Endothelial cell of umbilical vein (primary cell): ENCODE measurements around the gene DISP2. TPM values are rescaled to one million over a fixed set of nuclear protein-coding genes. Genes with fewer than 3 reads are reported as not detected.

Experiments used
- BruUV-seq: library from RNA; stranded (reverse); fragments of 400-500 nt; replicated peaks from 2 replicates; lab custom pipeline; 2021; lab: Mats Ljungman, UMichigan
- CTCF ChIA-PET: fragments of 300-600, 350-600 bp; sonication (Branson Sonifier 250); formaldehyde crosslinking; loops from one replicate; lab custom pipeline; 2021; ENCODE audit warnings: antibody characterized with exemption, inconsistent platforms; lab: Charles Lee
- POLR2A ChIA-PET: fragments of 300-600, 350-600 bp; sonication (Branson Sonifier 250); formaldehyde crosslinking; loops from one replicate; lab custom pipeline; 2021; ENCODE audit warnings: antibody characterized with exemption, inconsistent platforms; lab: Charles Lee
- DNase-seq: peaks from one replicate; pipeline ENCODE4 v3.0.0-alpha.2; 2011; ENCODE audit warnings: low read depth, low spot score
- FAIRE-seq: peaks from 2 replicates; lab custom pipeline; 2011; peaks lifted over from hg19 to GRCh38; lab: Jason Lieb, UNC
- H2AFZ ChIP-seq: 2 replicates; pipeline ENCODE4 v1.6.0; 2012; ENCODE audit warnings: low read depth, low read length, control low read depth, inconsistent platforms
- H3K27ac ChIP-seq: 2 replicates; pipeline ENCODE4 v1.5.1; 2011; ENCODE audit warnings: low read depth, mild to moderate bottlenecking, control low read depth, low read length, moderate library complexity; ENCODE audit not compliant: insufficient read depth
- H3K27me3 ChIP-seq, 2 experiments: 2 replicates each; pipeline versions ENCODE4 v1.6.0 to v1.6.1; 2011; ENCODE audit warnings: low read length in 2 of 2, mixed read lengths in 1 of 2; ENCODE audit not compliant: control insufficient read depth in 2 of 2, insufficient read depth in 2 of 2
- H3K36me3 ChIP-seq, 2 experiments: 2 replicates in 1 of 2; 3 replicates in 1 of 2; pipeline ENCODE4 v1.5.1; 2011; ENCODE audit warnings: low read length in 2 of 2, mild to moderate bottlenecking in 1 of 2, moderate library complexity in 1 of 2; ENCODE audit not compliant: control insufficient read depth in 2 of 2, insufficient read depth in 2 of 2; ENCODE audit errors: extremely low read depth in 1 of 2
- H3K4me1 ChIP-seq: 3 replicates; pipeline ENCODE4 v1.5.1; 2011; ENCODE audit warnings: mild to moderate bottlenecking, low read length; ENCODE audit not compliant: control insufficient read depth, insufficient read depth; ENCODE audit errors: extremely low read depth
- H3K4me2 ChIP-seq: 2 replicates; pipeline ENCODE4 v1.6.1; 2011; ENCODE audit warnings: low read length, control low read depth, mixed read lengths; ENCODE audit not compliant: insufficient read depth
- H3K4me3 ChIP-seq, 3 experiments: fragments of 200-600 bp in 1 of 3; sonication (generic), shearing (Covaris generic) in 1 of 3; replicated peaks in 1 of 3; 2 replicates each; pipeline ENCODE4 v1.5.1; 2011 to 2016; ENCODE audit warnings: control low read depth in 3 of 3, low read length in 3 of 3, mild to moderate bottlenecking in 2 of 3, inconsistent platforms in 1 of 3, low read depth in 1 of 3, moderate library complexity in 1 of 3; ENCODE audit not compliant: insufficient read depth in 1 of 3
- H3K79me2 ChIP-seq: 2 replicates; pipeline ENCODE4 v1.6.0; 2012; ENCODE audit warnings: low read length, inconsistent platforms; ENCODE audit not compliant: control insufficient read depth, insufficient read depth
- H3K9ac ChIP-seq: replicated peaks from 2 replicates; pipeline ENCODE3; 2011; ENCODE audit warnings: low read length, control low read depth; ENCODE audit not compliant: insufficient read depth; ENCODE audit errors: extremely low read depth
- H3K9me1 ChIP-seq: replicated peaks from 3 replicates; pipeline ENCODE4 v1.6.0; 2011; ENCODE audit warnings: mild to moderate bottlenecking, low read length; ENCODE audit not compliant: control insufficient read depth, insufficient read depth; ENCODE audit errors: extremely low read depth
- H3K9me3 ChIP-seq: replicated peaks from 2 replicates; pipeline ENCODE4 v1.5.1; 2012; ENCODE audit warnings: low read length, inconsistent platforms; ENCODE audit not compliant: control insufficient read depth, insufficient read depth
- H4K20me1 ChIP-seq: replicated peaks from 2 replicates; pipeline ENCODE3; 2011; ENCODE audit warnings: mild to moderate bottlenecking, low read length; ENCODE audit not compliant: control insufficient read depth, insufficient read depth; ENCODE audit errors: extremely low read depth
- EZH2 ChIP-seq: IDR thresholded peaks from 2 replicates; pipeline ENCODE4 v1.6.1; 2012; ENCODE audit warnings: borderline replicate concordance, low read depth, mild to moderate bottlenecking, moderate library complexity, low read length, inconsistent platforms; ENCODE audit not compliant: severe bottlenecking
- FOS ChIP-seq: IDR thresholded peaks from 2 replicates; pipeline ENCODE4 v1.6.1; 2011; ENCODE audit warnings: mild to moderate bottlenecking, low read length, moderate library complexity, borderline replicate concordance; ENCODE audit not compliant: insufficient read depth
- GATA2 ChIP-seq: IDR thresholded peaks from 2 replicates; pipeline ENCODE4 v1.7.0; 2011; ENCODE audit warnings: low read depth, mild to moderate bottlenecking, moderate library complexity, mixed read lengths, low read length; ENCODE audit not compliant: insufficient read length, insufficient read depth
- JUN ChIP-seq: IDR thresholded peaks from 2 replicates; pipeline ENCODE4 v1.6.1; 2011; ENCODE audit warnings: borderline replicate concordance, low read depth; ENCODE audit not compliant: insufficient read length, insufficient read depth
- MYC ChIP-seq: IDR thresholded peaks from one replicate; pipeline ENCODE4 v1.6.1; 2011; ENCODE audit warnings: mild to moderate bottlenecking, low read depth, low read length
- POLR2A ChIP-seq: IDR thresholded peaks from 2 replicates; pipeline ENCODE4 v1.6.1; 2012; ENCODE audit warnings: low read depth, mild to moderate bottlenecking, control low read depth, low read length
- POLR2AphosphoS5 ChIP-seq: IDR thresholded peaks from 2 replicates; pipeline ENCODE4 v1.6.1; 2012; ENCODE audit warnings: low read depth, mild to moderate bottlenecking, control low read depth, low read length, moderate library complexity; ENCODE audit not compliant: insufficient read depth
- dilution Hi-C: fragments of 300-500 bp; cut with MboI; formaldehyde crosslinking; loops from one replicate; pipeline ENCODE4 v1.15.0; 2019; ENCODE audit warnings: low sequenced_read_pairs; ENCODE audit not compliant: extremely low pct_ligation_motif_present
- intact Hi-C: fragments of 100-400 bp; cut with micrococcal nuclease; formaldehyde crosslinking; loops from one replicate; pipeline ENCODE4 v1.10.0; 2022
- polyA plus RNA-seq, 4 experiments: library from polyadenylated mRNA; depleted of rRNA in 3 of 4; stranded (reverse) in 3 of 4; unstranded in 1 of 4; fragments of >200 nt; gene quantifications; 2 replicates each; pipeline versions ENCODE4 v1.2.1 to v1.2.3, GENCODE V29; 2011 to 2012; ENCODE audit warnings: missing spikeins in 1 of 4
- total RNA-seq: library from RNA; stranded (reverse); gene quantifications from 2 replicates; pipeline ENCODE4 v1.2.3, GENCODE V29; 2021
- TF ChIP-seq, protein P1 (sequence below): IDR thresholded peaks from 2 replicates; pipeline ENCODE4 v1.6.1; 2011; ENCODE audit not compliant: insufficient read depth, insufficient read length
- TF ChIP-seq, protein P2 (sequence below), 2 donors: IDR thresholded peaks; 1 replicate in 1 of 2; 2 replicates in 1 of 2; pipeline ENCODE4 v1.5.1; 2011; ENCODE audit warnings: low read length in 2 of 2, mild to moderate bottlenecking in 2 of 2, moderate library complexity in 2 of 2, control low read depth in 1 of 2, inconsistent platforms in 1 of 2, low read depth in 1 of 2; ENCODE audit not compliant: insufficient read depth in 1 of 2; ENCODE audit errors: extremely low read depth in 1 of 2

The DISP2 gene
- total and polyA plus RNA-seq, 2 donors (not counting 3 experiments of a cell fraction or from before 2014, with no cell fraction given), result 0.10 to 1.2 TPM

DNA sequence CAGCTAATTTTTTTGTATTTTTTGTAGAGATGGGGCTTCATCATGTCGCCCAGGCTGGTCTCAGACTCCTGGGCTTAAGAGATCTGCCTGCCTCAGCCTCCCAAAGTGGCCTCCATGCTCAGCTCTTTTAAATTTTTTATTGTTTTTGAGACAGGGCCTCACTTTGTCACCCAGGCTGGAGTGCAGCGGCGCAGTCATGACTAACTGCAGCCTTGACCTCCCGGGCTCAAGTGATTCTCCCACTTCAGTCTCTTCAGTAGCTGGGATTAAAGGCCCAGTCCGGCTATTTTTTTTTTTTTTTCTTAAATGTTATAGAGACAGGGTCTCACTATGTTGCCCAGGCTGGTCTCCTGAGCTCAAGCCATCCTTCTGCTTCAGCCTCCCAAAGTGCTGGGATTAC is 67.7 kb downstream of the DISP2 start:
- FAIRE-seq (peak; percentile 43), DNase-seq (no peak)
- no peaks in the 10 kb centered on the region for H3K79me2 ChIP-seq
- no peaks in the 10 kb centered on the region for H3K36me3 ChIP-seq
- peaks cover 6 to 9% of the 10 kb centered on the region in 2 experiments for H3K27me3 ChIP-seq
- no peaks in the 10 kb centered on the region for H3K9me3 ChIP-seq
- dilution Hi-C loops, result no loop called here
- ChIA-PET CTCF (interaction anchor here (0.6 to 6.9 kb wide), 6 partner anchors 10 to 146 kb away, joined by 3 to 113 read pairs (median 4); no protein-coding TSS in a partner anchor), POLR2A (no interaction called here)
- intact Hi-C loops, result no loop called here
- no peak overlapping the region for H3K4me2 ChIP-seq
- H4K20me1 ChIP-seq, result no peaks in the 10 kb centered on the region
- no peak overlapping the region for H2AFZ ChIP-seq
- BruUV-seq, result no TSS peak
- TF ChIP-seq JUN (no peak), MYC (no peak), POLR2A (no peak), EZH2 (no peak), GATA2 (no peak), FOS (no peak), POLR2AphosphoS5 (no peak)
- TF ChIP-seq, protein P1, sequence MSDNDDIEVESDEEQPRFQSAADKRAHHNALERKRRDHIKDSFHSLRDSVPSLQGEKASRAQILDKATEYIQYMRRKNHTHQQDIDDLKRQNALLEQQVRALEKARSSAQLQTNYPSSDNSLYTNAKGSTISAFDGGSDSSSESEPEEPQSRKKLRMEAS, result no peak
- TF ChIP-seq, protein P2, sequence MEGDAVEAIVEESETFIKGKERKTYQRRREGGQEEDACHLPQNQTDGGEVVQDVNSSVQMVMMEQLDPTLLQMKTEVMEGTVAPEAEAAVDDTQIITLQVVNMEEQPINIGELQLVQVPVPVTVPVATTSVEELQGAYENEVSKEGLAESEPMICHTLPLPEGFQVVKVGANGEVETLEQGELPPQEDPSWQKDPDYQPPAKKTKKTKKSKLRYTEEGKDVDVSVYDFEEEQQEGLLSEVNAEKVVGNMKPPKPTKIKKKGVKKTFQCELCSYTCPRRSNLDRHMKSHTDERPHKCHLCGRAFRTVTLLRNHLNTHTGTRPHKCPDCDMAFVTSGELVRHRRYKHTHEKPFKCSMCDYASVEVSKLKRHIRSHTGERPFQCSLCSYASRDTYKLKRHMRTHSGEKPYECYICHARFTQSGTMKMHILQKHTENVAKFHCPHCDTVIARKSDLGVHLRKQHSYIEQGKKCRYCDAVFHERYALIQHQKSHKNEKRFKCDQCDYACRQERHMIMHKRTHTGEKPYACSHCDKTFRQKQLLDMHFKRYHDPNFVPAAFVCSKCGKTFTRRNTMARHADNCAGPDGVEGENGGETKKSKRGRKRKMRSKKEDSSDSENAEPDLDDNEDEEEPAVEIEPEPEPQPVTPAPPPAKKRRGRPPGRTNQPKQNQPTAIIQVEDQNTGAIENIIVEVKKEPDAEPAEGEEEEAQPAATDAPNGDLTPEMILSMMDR (IDR thresholded peaks at IDR 0.05; ENCODE audit: extremely low read depth in 1 of 2, insufficient read depth in 1 of 2, low read depth in 1 of 2, low read length in 2 of 2), result no peak
- no peaks in the 10 kb centered on the region for H3K9me1 ChIP-seq
- H3K27ac ChIP-seq, result no peak overlapping the region
- H3K4me1 ChIP-seq, result no peaks in the 10 kb centered on the region
- no peak overlapping the region for H3K4me3 ChIP-seq
- no peak overlapping the region for H3K9ac ChIP-seq
